ENCODE data around the gene TRIM25. TPM values are rescaled to one million over a fixed set of nuclear protein-coding genes. Genes with fewer than 3 reads are reported as not detected.

Gene TRIM25
- total RNA-seq, 2 experiments from 2014 or later, result 168 to 193 TPM

DNA sequence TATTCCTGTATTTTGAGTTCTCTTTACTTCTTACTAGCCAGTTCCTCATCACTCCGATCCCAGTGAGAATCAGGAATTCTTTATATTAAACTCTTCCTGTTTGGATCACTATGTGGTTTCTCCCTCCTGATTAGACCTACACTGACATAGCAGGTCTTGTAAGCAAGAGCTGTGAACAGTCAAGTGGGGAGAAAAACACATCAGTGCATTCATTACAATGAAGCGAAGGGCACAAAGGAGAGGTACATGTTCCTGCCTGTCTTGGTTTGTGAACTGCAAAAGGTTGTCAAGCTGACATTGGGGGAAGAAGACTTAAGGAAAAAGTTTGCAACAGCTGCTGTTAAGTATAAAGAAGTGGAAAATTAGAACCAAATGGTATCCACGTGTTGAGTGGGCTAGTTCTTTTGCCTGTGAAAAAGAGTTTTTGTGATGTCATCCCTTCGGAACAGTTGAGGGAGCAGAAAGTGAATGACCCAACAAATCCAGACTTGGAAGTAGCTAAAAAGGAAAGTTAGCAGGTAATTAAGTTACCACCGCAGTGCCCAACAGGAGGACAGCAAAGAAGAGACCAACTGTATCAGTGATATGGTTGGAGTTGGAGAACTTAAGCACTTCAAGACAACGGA, 23.0 kb upstream of the TRIM25 start:
- Mint-ChIP-seq H3K27ac (no peak overlapping the region), H3K4me3 (no peak overlapping the region), H3K9me3 (no peaks in the 10 kb centered on the region), H3K4me1 (peaks cover 30% of the 10 kb centered on the region), H3K27me3 (no peaks in the 10 kb centered on the region), H3K36me3 (ENCODE audit: low read depth) (peaks cover 55% of the 10 kb centered on the region)
- CTCF ChIA-PET, result interaction anchor here (1.3 kb wide), 2 partner anchors 67 to 117 kb away, joined by 3 to 4 read pairs; no protein-coding TSS in a partner anchor
- no peak for DNase-seq
- POLR2A ChIA-PET, result no interaction called here

DNA sequence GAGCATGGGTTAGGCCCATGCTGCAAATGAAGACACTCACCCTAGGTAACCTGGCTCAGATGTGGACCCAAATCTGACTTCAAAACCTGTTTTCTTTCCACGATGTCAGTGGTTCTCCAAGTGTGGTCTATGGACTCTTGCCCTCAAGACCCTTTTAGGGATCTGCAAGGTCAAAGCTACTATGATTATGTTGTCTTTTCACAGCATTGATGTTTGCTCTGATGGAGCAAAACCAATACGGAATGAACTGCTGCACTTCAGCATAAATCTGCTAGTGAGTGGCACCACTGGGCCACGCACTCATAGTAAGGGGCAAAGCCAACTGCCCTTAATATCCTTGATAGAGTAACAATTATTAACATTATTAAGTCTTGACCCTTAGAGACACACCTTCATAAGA, 21.6 kb upstream of the TRIM25 start:
- Mint-ChIP-seq H3K4me1 (peaks cover 30% of the 10 kb centered on the region), H3K36me3 (ENCODE audit: low read depth) (peaks cover 50% of the 10 kb centered on the region), H3K4me3 (no peak overlapping the region), H3K27me3 (no peaks in the 10 kb centered on the region), H3K9me3 (peaks cover 10% of the 10 kb centered on the region), H3K27ac (no peak overlapping the region)
- ChIA-PET CTCF (no interaction called here), POLR2A (interaction anchor here (0.6 kb wide), 1 partner anchor 24 kb away, joined by 13 read pairs; no protein-coding TSS in a partner anchor)
- no peak for DNase-seq

DNA sequence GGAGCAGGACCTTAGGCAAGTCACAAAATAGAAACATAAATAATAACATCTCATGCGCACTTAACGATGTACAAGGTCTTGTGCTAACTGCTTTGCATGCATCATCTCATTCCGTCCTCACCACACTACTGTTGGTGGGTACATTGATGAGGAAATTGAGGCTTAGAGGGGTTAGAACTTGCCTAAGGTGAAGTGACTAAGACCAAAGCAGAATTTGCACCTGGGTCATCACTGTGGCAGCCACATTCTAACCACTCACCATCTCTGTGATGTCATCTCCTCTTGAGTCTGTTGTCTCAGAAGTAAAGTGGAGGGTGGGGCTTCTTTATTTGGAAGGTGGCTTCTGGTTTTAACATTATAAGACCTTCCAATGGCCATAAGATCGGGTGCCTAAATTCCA, 20.4 kb upstream of the TRIM25 start:
- ChIA-PET POLR2A (no interaction called here), CTCF (no interaction called here)
- DNase-seq, result peak; percentile 7
- Mint-ChIP-seq H3K4me3 (no peak overlapping the region), H3K9me3 (peaks cover 17% of the 10 kb centered on the region), H3K27ac (no peak overlapping the region), H3K4me1 (peaks cover 26% of the 10 kb centered on the region), H3K36me3 (ENCODE audit: low read depth) (peaks cover 50% of the 10 kb centered on the region), H3K27me3 (no peaks in the 10 kb centered on the region)

DNA sequence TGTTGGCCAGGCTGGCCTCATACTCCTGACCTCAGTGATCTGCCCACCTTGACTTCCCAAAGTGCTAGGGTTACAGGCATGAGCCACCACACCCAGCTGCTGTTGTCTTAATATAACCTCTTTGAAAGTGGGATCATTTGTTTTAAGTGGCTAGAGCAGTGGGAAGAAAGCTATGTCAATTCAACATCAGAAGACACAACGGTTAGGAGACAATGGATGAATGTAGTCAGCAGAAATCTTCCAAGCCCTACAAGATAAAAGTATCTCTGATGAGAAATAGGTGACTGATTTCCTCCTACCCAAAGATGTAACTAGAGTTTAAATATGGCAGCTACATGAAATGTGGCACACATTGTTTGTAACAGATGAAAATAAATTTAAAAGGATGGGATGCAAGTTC, 20.0 kb upstream of the TRIM25 start:
- Mint-ChIP-seq H3K36me3 (ENCODE audit: low read depth) (peaks cover 47% of the 10 kb centered on the region), H3K27me3 (no peaks in the 10 kb centered on the region), H3K9me3 (peaks cover 17% of the 10 kb centered on the region), H3K4me3 (no peak overlapping the region), H3K27ac (no peak overlapping the region), H3K4me1 (peaks cover 26% of the 10 kb centered on the region)
- CTCF ChIA-PET, result no interaction called here
- DNase-seq, result no peak
- POLR2A ChIA-PET, result no interaction called here

DNA sequence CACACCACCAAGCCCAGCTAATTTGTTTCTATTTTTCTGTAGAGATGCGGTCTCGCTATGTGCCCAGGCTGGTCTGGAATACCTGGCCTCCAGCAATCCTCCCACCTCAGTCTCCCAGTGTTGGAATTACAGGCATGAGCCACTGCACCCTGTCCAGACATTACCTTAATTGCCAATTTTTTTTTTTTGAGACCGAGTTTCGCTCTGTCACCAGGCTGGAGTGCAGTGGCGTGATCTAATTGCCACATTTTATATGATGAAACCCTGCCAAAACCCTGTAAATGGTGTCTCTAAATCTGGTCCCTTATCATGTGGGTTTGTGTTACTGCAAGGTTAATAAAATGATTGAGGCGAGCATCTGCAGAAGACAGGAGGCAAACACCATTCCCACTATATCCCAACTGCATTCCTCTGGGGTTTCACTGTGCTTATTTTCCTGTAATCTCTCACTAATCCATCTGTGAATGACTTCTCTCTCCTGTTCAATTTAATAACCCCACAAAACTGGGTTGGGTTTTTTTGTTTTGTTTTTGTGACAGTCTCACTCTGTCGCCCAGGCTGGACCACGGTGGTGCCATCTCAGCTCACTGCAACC, 19.4 kb upstream of the TRIM25 start:
- peaks cover 42% of the 10 kb centered on the region for H3K36me3 Mint-ChIP-seq (ENCODE audit: low read depth)
- H3K27ac Mint-ChIP-seq, result no peak overlapping the region
- H3K27me3 Mint-ChIP-seq, result no peaks in the 10 kb centered on the region
- DNase-seq, result no peak
- no peak overlapping the region for H3K4me3 Mint-ChIP-seq
- POLR2A ChIA-PET, result interaction anchor here (0.5 kb wide), 1 partner anchor 22 kb away, joined by 4 read pairs; no protein-coding TSS in a partner anchor
- CTCF ChIA-PET, result interaction anchor here (1.0 to 1.3 kb wide), 2 partner anchors 9 to 10 kb away, joined by 5 to 6 read pairs; no protein-coding TSS in a partner anchor
- H3K4me1 Mint-ChIP-seq, result peaks cover 24% of the 10 kb centered on the region
- peaks cover 19% of the 10 kb centered on the region for H3K9me3 Mint-ChIP-seq

DNA sequence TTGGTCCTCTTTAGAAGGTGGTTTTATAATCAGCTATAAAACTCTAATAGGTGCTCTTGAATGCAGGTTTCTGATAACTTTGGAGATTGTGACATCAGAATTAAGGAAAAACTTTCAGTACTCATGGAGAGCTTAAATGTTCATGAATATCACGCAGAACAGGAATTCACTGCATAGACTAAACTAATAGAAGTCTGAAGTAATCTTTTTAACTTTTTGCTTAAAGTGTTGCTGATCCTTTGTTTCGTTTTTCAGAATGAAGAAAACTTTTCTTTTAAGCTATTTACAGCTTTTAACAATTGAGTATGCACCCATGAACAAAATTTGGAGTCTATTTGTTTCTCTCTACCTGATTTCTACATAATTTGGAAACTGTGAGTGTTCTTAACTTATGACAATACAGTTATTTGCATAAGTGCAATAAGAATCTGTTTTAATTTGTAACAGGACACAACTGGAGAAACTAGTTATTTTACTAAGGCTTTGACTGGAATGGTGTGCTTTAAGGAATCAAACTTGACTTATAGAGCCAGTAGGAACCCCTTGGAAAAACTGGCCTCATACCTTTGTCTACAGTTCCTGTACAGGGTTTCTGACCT, 17.0 kb upstream of the TRIM25 start:
- H3K27me3 Mint-ChIP-seq, result no peaks in the 10 kb centered on the region
- peaks cover 28% of the 10 kb centered on the region for H3K36me3 Mint-ChIP-seq (ENCODE audit: low read depth)
- no peak overlapping the region for H3K27ac Mint-ChIP-seq
- H3K9me3 Mint-ChIP-seq, result peaks cover 23% of the 10 kb centered on the region
- POLR2A ChIA-PET, result no interaction called here
- DNase-seq, result no peak
- peaks cover 10% of the 10 kb centered on the region for H3K4me1 Mint-ChIP-seq
- CTCF ChIA-PET, result interaction anchor here (1.4 kb wide), 1 partner anchor 111 kb away, joined by 3 read pairs; no protein-coding TSS in a partner anchor
- no peak overlapping the region for H3K4me3 Mint-ChIP-seq

DNA sequence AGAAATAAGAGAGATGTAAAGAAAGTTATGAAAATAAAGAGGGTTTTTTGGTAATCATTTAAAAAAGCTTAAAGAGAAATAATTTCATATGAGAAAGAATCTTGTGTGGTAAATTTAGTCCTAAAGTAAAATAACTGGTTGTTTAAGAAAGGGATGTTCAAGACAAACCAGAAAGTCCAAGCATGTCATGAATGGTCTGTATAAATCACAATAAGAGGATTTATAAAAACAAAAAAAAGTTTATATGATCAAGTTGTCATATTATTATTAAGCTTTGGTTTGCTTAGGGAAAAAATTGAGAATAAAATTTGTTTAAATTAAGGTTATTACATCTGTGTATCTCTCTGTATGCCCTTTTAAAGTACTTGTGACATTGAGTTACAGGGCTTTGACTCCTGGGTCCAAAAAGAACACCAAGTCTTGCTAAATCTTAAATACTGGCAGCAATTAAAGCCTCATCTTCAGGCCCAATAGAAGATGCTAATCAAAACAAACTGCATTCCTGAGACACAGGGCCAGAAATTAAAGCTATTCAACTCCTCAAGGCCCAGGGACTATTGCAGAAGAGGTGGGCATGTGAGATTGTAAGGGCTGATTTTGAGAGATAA, 15.6 kb upstream of the TRIM25 start:
- Mint-ChIP-seq H3K27me3 (peaks cover 3% of the 10 kb centered on the region), H3K4me3 (no peak overlapping the region)
- CTCF ChIA-PET, result no interaction called here

DNA sequence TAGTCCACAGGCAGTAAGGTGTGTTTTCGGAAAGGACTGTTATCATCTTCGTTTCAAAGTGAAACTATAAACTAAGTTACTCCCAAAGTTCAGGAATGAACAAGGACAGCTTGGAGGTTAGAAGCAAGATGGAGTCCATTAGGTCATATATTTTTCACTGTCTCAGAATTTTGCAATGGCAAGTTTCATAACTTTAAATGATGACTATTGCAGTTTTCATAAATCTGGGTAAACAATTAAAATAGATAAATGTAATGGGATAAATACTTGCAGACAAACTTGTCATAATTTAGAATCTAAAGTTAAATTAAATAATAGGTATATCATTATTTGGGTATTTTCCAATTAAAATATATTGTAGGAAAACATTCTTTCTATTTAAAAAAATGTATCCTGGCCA, 14.7 kb upstream of the TRIM25 start:
- ChIA-PET POLR2A (no interaction called here), CTCF (no interaction called here)
- Mint-ChIP-seq H3K4me1 (no peaks in the 10 kb centered on the region), H3K9me3 (peaks cover 23% of the 10 kb centered on the region), H3K4me3 (no peak overlapping the region), H3K36me3 (ENCODE audit: low read depth) (peaks cover 16% of the 10 kb centered on the region), H3K27ac (no peak overlapping the region), H3K27me3 (peaks cover 3% of the 10 kb centered on the region)
- DNase-seq, result no peak

More for the DNA sequence above, 15.6 kb upstream of the TRIM25 start:
- H3K4me1 Mint-ChIP-seq, result peaks cover 7% of the 10 kb centered on the region
- peaks cover 25% of the 10 kb centered on the region for H3K36me3 Mint-ChIP-seq (ENCODE audit: low read depth)
- DNase-seq, result no peak
- POLR2A ChIA-PET, result no interaction called here
- H3K27ac Mint-ChIP-seq, result no peak overlapping the region
- peaks cover 23% of the 10 kb centered on the region for H3K9me3 Mint-ChIP-seq

DNA sequence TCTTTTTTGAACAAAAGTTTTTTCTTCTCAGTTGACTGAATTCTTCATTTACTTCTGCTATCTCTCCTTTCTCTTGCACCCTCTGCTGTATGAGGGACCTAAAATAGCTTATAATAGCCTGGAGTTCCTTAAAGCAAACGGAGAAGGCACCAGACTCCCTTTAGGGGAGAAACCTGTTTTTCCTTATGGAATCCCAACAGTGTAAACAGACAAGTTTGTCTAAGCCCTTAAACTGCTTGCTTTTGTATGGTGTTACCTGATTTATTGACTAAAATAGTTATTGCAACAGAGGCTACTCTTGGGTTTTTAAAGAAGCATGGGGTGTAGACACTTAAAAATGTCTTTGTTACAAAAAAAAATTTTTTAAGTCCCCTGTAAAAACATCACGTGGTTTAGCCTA, 12.9 kb upstream of the TRIM25 start:
- ChIA-PET CTCF (interaction anchor here (0.7 kb wide), 1 partner anchor 15 kb away, joined by 4 read pairs; no protein-coding TSS in a partner anchor), POLR2A (no interaction called here)
- Mint-ChIP-seq H3K27ac (no peak overlapping the region), H3K9me3 (peaks cover 23% of the 10 kb centered on the region), H3K27me3 (peaks cover 3% of the 10 kb centered on the region), H3K4me1 (no peaks in the 10 kb centered on the region), H3K36me3 (ENCODE audit: low read depth) (peaks cover 8% of the 10 kb centered on the region), H3K4me3 (no peak overlapping the region)
- no peak for DNase-seq

DNA sequence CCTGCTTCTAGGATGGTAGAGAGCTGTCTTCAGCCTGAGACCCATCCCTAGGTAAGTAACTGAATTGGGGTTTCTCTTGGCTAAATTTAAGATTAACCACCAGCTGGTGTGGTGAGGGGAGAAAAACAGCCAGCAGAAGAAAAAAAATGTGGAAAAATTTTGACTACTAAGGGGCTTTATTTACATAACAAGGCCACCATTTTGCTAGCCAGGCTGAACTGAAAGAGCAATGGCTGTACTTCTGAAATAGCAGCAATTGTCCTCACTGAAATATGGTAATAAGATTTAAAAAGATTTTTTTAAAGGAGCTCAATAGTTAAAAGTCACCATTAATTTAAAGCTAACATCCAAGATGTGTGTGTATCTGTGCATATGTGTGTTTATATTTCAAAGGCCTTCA, 12.4 kb upstream of the TRIM25 start:
- POLR2A ChIA-PET, result no interaction called here
- Mint-ChIP-seq H3K36me3 (ENCODE audit: low read depth) (peaks cover 7% of the 10 kb centered on the region), H3K4me3 (no peak overlapping the region), H3K27me3 (peaks cover 3% of the 10 kb centered on the region), H3K9me3 (peaks cover 21% of the 10 kb centered on the region), H3K27ac (no peak overlapping the region), H3K4me1 (no peaks in the 10 kb centered on the region)
- CTCF ChIA-PET, result interaction anchor here (0.7 kb wide), 1 partner anchor 15 kb away, joined by 4 read pairs; no protein-coding TSS in a partner anchor
- no peak for DNase-seq

DNA sequence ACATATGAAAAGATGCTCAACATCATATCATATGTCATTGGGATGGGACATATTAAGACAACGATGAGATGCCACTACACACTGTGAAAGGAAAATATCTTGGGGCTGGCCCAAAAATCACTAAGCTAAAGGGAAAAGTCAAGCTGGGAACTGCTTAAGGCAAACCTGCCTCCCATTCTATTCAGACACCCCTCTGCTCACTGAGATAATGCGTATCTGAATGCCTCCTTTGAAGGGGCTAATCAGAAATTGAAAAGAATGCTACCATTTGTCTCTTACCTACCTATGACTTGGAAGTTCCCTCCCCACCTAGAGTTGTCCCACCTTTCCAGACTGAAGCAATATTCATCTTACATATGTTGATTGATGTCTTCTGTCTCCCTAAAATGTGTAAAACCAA, 11.2 kb upstream of the TRIM25 start:
- Mint-ChIP-seq H3K4me1 (no peaks in the 10 kb centered on the region), H3K36me3 (ENCODE audit: low read depth) (peaks cover 3% of the 10 kb centered on the region), H3K9me3 (peaks cover 9% of the 10 kb centered on the region), H3K27me3 (peaks cover 3% of the 10 kb centered on the region), H3K27ac (no peak overlapping the region), H3K4me3 (no peak overlapping the region)
- POLR2A ChIA-PET, result no interaction called here
- DNase-seq, result no peak
- CTCF ChIA-PET, result no interaction called here

DNA sequence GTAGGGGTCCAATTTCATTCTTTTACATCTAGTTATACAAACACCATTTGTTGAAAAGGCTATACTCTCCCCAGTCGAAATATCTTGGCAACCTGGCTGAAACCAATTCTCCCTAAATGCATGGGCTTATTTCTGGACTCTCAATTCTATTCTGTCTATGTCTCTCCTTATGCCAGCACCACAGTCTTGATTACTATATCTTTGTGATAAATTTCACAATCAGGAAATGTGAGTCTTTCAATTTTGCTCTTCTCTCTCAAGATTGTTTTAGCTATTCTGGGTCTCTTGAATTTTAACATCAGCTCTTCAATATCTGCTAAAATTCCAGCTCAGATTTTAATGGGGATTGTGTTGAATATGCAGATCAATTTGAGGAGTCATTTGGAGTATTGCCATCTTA, 5.9 kb upstream of the TRIM25 start:
- H3K27me3 Mint-ChIP-seq, result no peaks in the 10 kb centered on the region
- H3K36me3 Mint-ChIP-seq (ENCODE audit: low read depth), result peaks cover 10% of the 10 kb centered on the region
- DNase-seq, result no peak
- no peak overlapping the region for H3K27ac Mint-ChIP-seq
- ChIA-PET CTCF (no interaction called here), POLR2A (no interaction called here)
- H3K4me3 Mint-ChIP-seq, result no peak overlapping the region
- peaks cover 21% of the 10 kb centered on the region for H3K9me3 Mint-ChIP-seq
- peaks cover 31% of the 10 kb centered on the region for H3K4me1 Mint-ChIP-seq

DNA sequence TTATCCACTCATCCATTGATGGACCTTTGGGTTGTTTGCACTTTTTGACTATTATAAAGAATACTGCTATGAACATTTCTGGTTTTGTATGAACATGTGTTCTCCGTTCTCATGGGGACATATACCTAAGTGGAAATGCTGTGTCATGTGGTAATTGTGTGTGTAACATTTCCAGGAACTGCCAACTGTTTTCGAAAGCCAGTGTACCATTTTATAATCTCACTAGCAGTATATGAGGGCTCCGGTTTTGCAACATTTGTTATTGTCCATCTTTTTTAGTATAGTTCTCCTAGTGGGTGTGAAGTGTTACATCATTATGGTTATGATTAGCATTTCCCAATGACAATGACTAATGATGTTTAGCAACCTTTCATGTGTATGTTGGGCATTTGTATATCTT, 5.1 kb upstream of the TRIM25 start:
- Mint-ChIP-seq H3K27ac (no peak overlapping the region), H3K9me3 (peaks cover 21% of the 10 kb centered on the region), H3K4me1 (peaks cover 35% of the 10 kb centered on the region), H3K36me3 (ENCODE audit: low read depth) (peaks cover 12% of the 10 kb centered on the region), H3K4me3 (no peak overlapping the region), H3K27me3 (no peaks in the 10 kb centered on the region)
- CTCF ChIA-PET, result no interaction called here
- no peak for DNase-seq
- POLR2A ChIA-PET, result no interaction called here
